Transverse colon (tissue), 4 donors: ENCODE results near the gene ADRB1. TPM values are rescaled to one million over a fixed set of nuclear protein-coding genes. Genes with fewer than 3 reads are reported as not detected.

ENCODE experiments used
- DNase-seq: peaks from one replicate; pipeline ENCODE4 v3.0.0-alpha.2; 2019
- H3K27ac ChIP-seq, 4 donors: fragments of 200-600 bp; sonication (generic); 2 replicates each; pipeline ENCODE4 v1.5.1; 2016 to 2018; ENCODE audit warnings: inconsistent platforms in 4 of 4
- H3K27me3 ChIP-seq: fragments of 200-600 bp; sonication (generic); 2 replicates; pipeline ENCODE4 v1.5.1; 2017; ENCODE audit warnings: inconsistent platforms
- H3K36me3 ChIP-seq, 4 donors: fragments of 200-600 bp; sonication (generic); 2 replicates each; pipeline ENCODE4 v1.5.1; 2017 to 2019; ENCODE audit warnings: inconsistent platforms in 4 of 4
- H3K4me1 ChIP-seq, 4 donors: fragments of 200-600 bp; sonication (generic); 2 replicates each; pipeline ENCODE4 v1.5.1; 2017 to 2020; ENCODE audit warnings: inconsistent platforms in 4 of 4
- H3K4me3 ChIP-seq, 4 donors: fragments of 200-600 bp; sonication (generic); 1 replicate in 1 of 4; 2 replicates in 3 of 4; pipeline versions ENCODE4 v1.5.1 to v1.6.1; 2017 to 2019; ENCODE audit warnings: inconsistent platforms in 4 of 4
- H3K9me3 ChIP-seq, 2 donors: fragments of 200-600 bp; sonication (generic); 2 replicates each; pipeline ENCODE4 v1.5.1; 2017 to 2019; ENCODE audit warnings: inconsistent platforms in 2 of 2
- CTCF ChIP-seq, 5 experiments: fragments of 200-600 bp in 3 of 5; fragments of 450-650 bp in 2 of 5; sonication (generic) in 3 of 5; IDR thresholded peaks; 1 replicate in 2 of 5; 2 replicates in 3 of 5; pipeline ENCODE4 v1.5.1; 2016 to 2017; ENCODE audit warnings: antibody characterized with exemption in 5 of 5, inconsistent platforms in 3 of 5, mild to moderate bottlenecking in 2 of 5, moderate library complexity in 1 of 5
- EP300 ChIP-seq: sonication (generic); formaldehyde crosslinking; IDR thresholded peaks from one replicate; pipeline ENCODE4 v1.6.1; 2017; ENCODE audit warnings: antibody characterized with exemption, low read depth
- POLR2A ChIP-seq: fragments of 450-650 bp; IDR thresholded peaks from one replicate; pipeline ENCODE4 v1.6.1; 2016; ENCODE audit warnings: antibody characterized with exemption, mild to moderate bottlenecking, moderate library complexity
- POLR2AphosphoS5 ChIP-seq, 3 donors: sonication (generic); formaldehyde crosslinking; IDR thresholded peaks; one replicate each; pipeline ENCODE4 v1.6.1; 2016; ENCODE audit warnings: antibody characterized with exemption in 3 of 3
- WGBS, 2 donors: methylation state at CpG; one replicate each; pipeline ENCODE4 v1.1.5; 2018; ENCODE audit warnings: low coverage in 1 of 2; 5-methylcytosine and 5-hydroxymethylcytosine counted together
- in situ Hi-C, 4 donors: fragments of 200-750 bp; cut with MboI; loops; one replicate each; pipeline versions ENCODE4 v1.15.0 to v1.15.1; 2017; ENCODE audit warnings: low sequenced_read_pairs in 3 of 4, low pct_ligation_motif_present in 1 of 4, low pct_unique_long_range_greater_than_20kb in 1 of 4
- intact Hi-C: fragments of 100-400 bp; cut with DNase I; formaldehyde crosslinking; loops from one replicate; pipeline ENCODE4 v1.15.1; 2023; ENCODE audit warnings: low total_unique reads
- total RNA-seq, 4 donors: library from RNA; depleted of rRNA; stranded (reverse); fragments of >200 nt; gene quantifications; one replicate each; pipeline ENCODE4 v1.1.0, GENCODE V29; 2016

ADRB1 gene
- total RNA-seq, 4 donors from 2014 or later, result 1.2 to 1.9 (median 1.4) TPM; not detected in 1

- DNase-seq, result no peak
- no peak for TF ChIP-seq EP300
- no peak for TF ChIP-seq POLR2A
- no peak for TF ChIP-seq POLR2AphosphoS5 (IDR thresholded peaks at IDR 0.05)
- no peak for TF ChIP-seq CTCF (IDR thresholded peaks at IDR 0.05)
- H3K27ac ChIP-seq, result no peak overlapping the region
- no peaks in the 10 kb centered on the region for H3K36me3 ChIP-seq
- no peaks in the 10 kb centered on the region for H3K4me1 ChIP-seq
- whole genome bisulfite sequencing, 2 donors, result 76 to 89% methylated on average over 3 of the region's 3 CpGs
- intact Hi-C loops, result no loop called here
- in situ Hi-C loops, result no loop called here
- H3K27me3 ChIP-seq, result peaks cover 34% of the 10 kb centered on the region
- H3K9me3 ChIP-seq, result no peaks in the 10 kb centered on the region
- H3K4me3 ChIP-seq, result no peak overlapping the region
Observed at GRCh38 chr10:114051714-114052113, 8.0 kb downstream of the ADRB1 start.

GRCh38 chr10:114052255-114052654 lies 8.6 kb downstream of the ADRB1 start:
- WGBS, 2 donors, result 36 to 50% methylated on average over 1 of the region's 1 CpG
- no peaks in the 10 kb centered on the region for H3K9me3 ChIP-seq
- no peak overlapping the region for H3K4me3 ChIP-seq
- in situ Hi-C loops (no loop called here), intact Hi-C loops (no loop called here)
- no peaks in the 10 kb centered on the region for H3K36me3 ChIP-seq
- TF ChIP-seq POLR2A (no peak), POLR2AphosphoS5 (IDR thresholded peaks at IDR 0.05) (no peak), EP300 (no peak), CTCF (IDR thresholded peaks at IDR 0.05) (no peak)
- peaks cover 29% of the 10 kb centered on the region for H3K27me3 ChIP-seq
- no peak overlapping the region for H3K27ac ChIP-seq
- no peak for DNase-seq
- H3K4me1 ChIP-seq, result no peaks in the 10 kb centered on the region

- DNase-seq, result no peak
- Histone ChIP-seq H3K36me3 (no peaks in the 10 kb centered on the region), H3K4me3 (no peak overlapping the region), H3K9me3 (no peaks in the 10 kb centered on the region), H3K27ac (no peak overlapping the region), H3K27me3 (peaks cover 15% of the 10 kb centered on the region), H3K4me1 (no peaks in the 10 kb centered on the region)
- intact Hi-C loops (no loop called here), in situ Hi-C loops (no loop called here)
- TF ChIP-seq EP300, result no peak
- no peak for TF ChIP-seq POLR2A
- no peak for TF ChIP-seq POLR2AphosphoS5 (IDR thresholded peaks at IDR 0.05)
- no peak for TF ChIP-seq CTCF (IDR thresholded peaks at IDR 0.05)
- 63 to 90% methylated on average over 2 to 4 of the region's 4 CpGs for WGBS, 2 donors
Observed at GRCh38 chr10:114053946-114054345, 10.3 kb downstream of the ADRB1 start.

GRCh38 chr10:114057855-114058254 lies 14.2 kb downstream of the ADRB1 start:
- H3K4me1 ChIP-seq, result no peaks in the 10 kb centered on the region
- H3K27ac ChIP-seq, result no peak overlapping the region
- no peaks in the 10 kb centered on the region for H3K36me3 ChIP-seq
- H3K27me3 ChIP-seq, result peaks cover under 1% of the 10 kb centered on the region
- no peak for TF ChIP-seq CTCF (IDR thresholded peaks at IDR 0.05)
- no peak for TF ChIP-seq POLR2AphosphoS5 (IDR thresholded peaks at IDR 0.05)
- no peak for TF ChIP-seq POLR2A
- no peak for TF ChIP-seq EP300
- intact Hi-C loops (no loop called here), in situ Hi-C loops (no loop called here)
- 80 to 94% methylated on average over 2 of the region's 2 CpGs for WGBS, 2 donors
- no peak overlapping the region for H3K4me3 ChIP-seq
- no peak for DNase-seq
- H3K9me3 ChIP-seq, result no peaks in the 10 kb centered on the region
